ENCODE results near the gene NLE1.

The NLE1 gene

GRCh38 chr17:35084987-35085386 lies 57.1 kb downstream of the NLE1 start:
- Histone ChIP-seq H3K4me3 (ENCODE audit: low read depth, low read length) (no peak overlapping the region), H3K9me3 (no peaks in the 10 kb centered on the region), H3K36me3 (no peaks in the 10 kb centered on the region), H3K4me1 (peaks cover 5% of the 10 kb centered on the region), H3K27me3 (no peaks in the 10 kb centered on the region)
- TF ChIP-seq CTCF (IDR thresholded peaks at IDR 0.05; ENCODE audit: low read depth, low read length): no peak
- no peak for DNase-seq

- Histone ChIP-seq H3K4me1 (peaks cover 5% of the 10 kb centered on the region), H3K9me3 (no peaks in the 10 kb centered on the region), H3K27me3 (no peaks in the 10 kb centered on the region), H3K36me3 (no peaks in the 10 kb centered on the region), H3K4me3 (ENCODE audit: low read depth, low read length) (no peak overlapping the region)
- no peak for TF ChIP-seq CTCF (IDR thresholded peaks at IDR 0.05; ENCODE audit: low read depth, low read length)
- no peak for DNase-seq
These were observed 59.0 kb downstream of the NLE1 start for GRCh38 chr17:35083071-35083470.

- Histone ChIP-seq H3K4me3 (ENCODE audit: low read depth, low read length) (no peak overlapping the region), H3K4me1 (peaks cover 5% of the 10 kb centered on the region), H3K36me3 (no peaks in the 10 kb centered on the region), H3K27me3 (no peaks in the 10 kb centered on the region), H3K9me3 (no peaks in the 10 kb centered on the region)
- DNase-seq: peak; percentile 34
- TF ChIP-seq CTCF (IDR thresholded peaks at IDR 0.05; ENCODE audit: low read depth, low read length): no peak
These were observed 59.9 kb downstream of the NLE1 start for GRCh38 chr17:35082073-35082657.

GRCh38 chr17:35081638-35082037 lies 60.5 kb downstream of the NLE1 start:
- no peak for DNase-seq
- peaks cover 5% of the 10 kb centered on the region for H3K4me1 ChIP-seq
- TF ChIP-seq CTCF (IDR thresholded peaks at IDR 0.05; ENCODE audit: low read depth, low read length): no peak
- no peaks in the 10 kb centered on the region for H3K36me3 ChIP-seq
- H3K9me3 ChIP-seq: no peaks in the 10 kb centered on the region
- H3K4me3 ChIP-seq (ENCODE audit: low read depth, low read length): no peak overlapping the region
- H3K27me3 ChIP-seq: no peaks in the 10 kb centered on the region

- Histone ChIP-seq H3K4me1 (peaks cover 5% of the 10 kb centered on the region), H3K27me3 (no peaks in the 10 kb centered on the region), H3K4me3 (ENCODE audit: low read depth, low read length) (no peak overlapping the region), H3K9me3 (no peaks in the 10 kb centered on the region), H3K36me3 (no peaks in the 10 kb centered on the region)
- no peak for TF ChIP-seq CTCF (IDR thresholded peaks at IDR 0.05; ENCODE audit: low read depth, low read length)
- no peak for DNase-seq
These were observed 61.6 kb downstream of the NLE1 start for GRCh38 chr17:35080536-35080935.

GRCh38 chr17:35079547-35080423 lies 62.3 kb downstream of the NLE1 start:
- Histone ChIP-seq H3K27me3 (no peaks in the 10 kb centered on the region), H3K36me3 (no peaks in the 10 kb centered on the region), H3K4me3 (ENCODE audit: low read depth, low read length) (no peak overlapping the region), H3K4me1 (peaks cover 5% of the 10 kb centered on the region), H3K9me3 (no peaks in the 10 kb centered on the region)
- TF ChIP-seq CTCF (IDR thresholded peaks at IDR 0.05; ENCODE audit: low read depth, low read length): no peak
- DNase-seq: no peak

Measured in BE2C (cell line).